H9 (cell line): ENCODE measurements around the gene ARID1A. TPM values are rescaled to one million over a fixed set of nuclear protein-coding genes. Genes with fewer than 3 reads are reported as not detected.

Source experiments
- DNase-seq: peaks from one replicate; pipeline ENCODE4 v3.0.0-alpha.2; 2017
- H2AFZ ChIP-seq: one replicate; pipeline ENCODE4 v1.6.1; 2013; ENCODE audit warnings: mild to moderate bottlenecking, low read length, control low read depth, moderate library complexity
- H2AK5ac ChIP-seq: 2 replicates; pipeline ENCODE4 v1.6.1; 2013; ENCODE audit warnings: low read length, control low read depth, mixed read lengths; ENCODE audit not compliant: insufficient read length
- H2BK120ac ChIP-seq: one replicate; pipeline ENCODE4 v1.6.1; 2013; ENCODE audit warnings: low read depth, mild to moderate bottlenecking, low read length, control low read depth, inconsistent platforms; ENCODE audit not compliant: poor library complexity, severe bottlenecking
- H2BK12ac ChIP-seq: 2 replicates; pipeline ENCODE4 v1.6.1; 2013; ENCODE audit warnings: low read length, control low read depth, mixed read lengths, low read depth; ENCODE audit not compliant: insufficient read length
- H2BK15ac ChIP-seq: 2 replicates; pipeline ENCODE4 v1.6.1; 2013; ENCODE audit warnings: low read depth, low read length, control low read depth
- H2BK20ac ChIP-seq: one replicate; pipeline ENCODE4 v1.6.1; 2013; ENCODE audit warnings: low read depth, mild to moderate bottlenecking, low read length, control low read depth, inconsistent platforms; ENCODE audit not compliant: poor library complexity, severe bottlenecking
- H2BK5ac ChIP-seq: 2 replicates; pipeline ENCODE4 v1.6.1; 2013; ENCODE audit warnings: low read length, control low read depth, mixed read lengths; ENCODE audit not compliant: insufficient read length
- H3K14ac ChIP-seq: 2 replicates; pipeline ENCODE4 v1.6.1; 2013; ENCODE audit warnings: low read length, control low read depth; ENCODE audit not compliant: insufficient read depth
- H3K18ac ChIP-seq: 2 replicates; pipeline ENCODE4 v1.6.1; 2013; ENCODE audit warnings: low read depth, mild to moderate bottlenecking, mixed read lengths, low read length, control low read depth; ENCODE audit not compliant: insufficient read length
- H3K23ac ChIP-seq: 2 replicates; pipeline ENCODE4 v1.6.1; 2013; ENCODE audit warnings: low read length, control low read depth, mixed read lengths, low read depth; ENCODE audit not compliant: insufficient read length
- H3K23me2 ChIP-seq: 2 replicates; pipeline ENCODE4 v1.6.1; 2013; ENCODE audit warnings: low read depth, mild to moderate bottlenecking, mixed read lengths, low read length, control low read depth; ENCODE audit not compliant: insufficient read length, poor library complexity, severe bottlenecking
- H3K27ac ChIP-seq: 2 replicates; pipeline ENCODE4 v1.5.1; 2013; ENCODE audit warnings: low read length, control low read depth, mixed read lengths, low read depth; ENCODE audit not compliant: insufficient read length
- H3K27me3 ChIP-seq: 2 replicates; pipeline ENCODE4 v1.6.1; 2013; ENCODE audit warnings: low read length, control low read depth, inconsistent platforms; ENCODE audit not compliant: insufficient read depth
- H3K4ac ChIP-seq: 2 replicates; pipeline ENCODE4 v1.6.1; 2013; ENCODE audit warnings: low read depth, mild to moderate bottlenecking, control low read depth, inconsistent platforms, low read length, moderate library complexity
- H3K4me1 ChIP-seq: 2 replicates; pipeline ENCODE4 v1.6.1; 2013; ENCODE audit warnings: low read length, control low read depth, inconsistent platforms; ENCODE audit not compliant: insufficient read depth
- H3K4me2 ChIP-seq: 2 replicates; pipeline ENCODE4 v1.6.1; 2013; ENCODE audit warnings: low read length, control low read depth, mixed read lengths; ENCODE audit not compliant: insufficient read length, insufficient read depth
- H3K56ac ChIP-seq: 2 replicates; pipeline ENCODE4 v1.6.1; 2013; ENCODE audit warnings: low read depth, mild to moderate bottlenecking, mixed read lengths, low read length, control low read depth; ENCODE audit not compliant: insufficient read length
- H3K79me1 ChIP-seq: 2 replicates; pipeline ENCODE4 v1.6.1; 2013; ENCODE audit warnings: low read depth, mild to moderate bottlenecking, moderate library complexity, low read length, control low read depth, inconsistent platforms; ENCODE audit not compliant: insufficient read depth, poor library complexity, severe bottlenecking
- H3K79me2 ChIP-seq: 2 replicates; pipeline ENCODE4 v1.6.1; 2013; ENCODE audit warnings: low read length, control low read depth, inconsistent platforms; ENCODE audit not compliant: insufficient read depth
- H3K9ac ChIP-seq: 2 replicates; pipeline ENCODE4 v1.6.1; 2013; ENCODE audit warnings: low read length, control low read depth, mixed read lengths; ENCODE audit not compliant: insufficient read length; ENCODE audit errors: extremely low read depth
- H3K9me3 ChIP-seq: one replicate; pipeline ENCODE4 v1.6.1; 2013; ENCODE audit warnings: low read depth, low read length, inconsistent platforms; ENCODE audit not compliant: control insufficient read depth
- H3T11ph ChIP-seq: one replicate; pipeline ENCODE4 v1.6.1; 2013; ENCODE audit warnings: mild to moderate bottlenecking, low read length, control low read depth, inconsistent platforms
- H4K20me1 ChIP-seq: one replicate; pipeline ENCODE4 v1.6.1; 2013; ENCODE audit not compliant: control insufficient read depth, insufficient read length, insufficient read depth
- H4K5ac ChIP-seq: 2 replicates; pipeline ENCODE4 v1.6.1; 2013; ENCODE audit warnings: low read depth, mild to moderate bottlenecking, mixed read lengths, low read length, control low read depth; ENCODE audit not compliant: insufficient read length
- H4K8ac ChIP-seq: replicated peaks from 2 replicates; pipeline ENCODE4 v1.6.1; 2013; ENCODE audit warnings: low read length, control low read depth, mixed read lengths, low read depth; ENCODE audit not compliant: insufficient read length
- H4K91ac ChIP-seq: 2 replicates; pipeline ENCODE4 v1.6.1; 2013; ENCODE audit warnings: low read depth, mild to moderate bottlenecking, moderate library complexity, mixed read lengths, low read length, control low read depth; ENCODE audit not compliant: insufficient read length
- H3K27ac Mint-ChIP-seq, 3 experiments: 2 replicates in 2 of 3; 3 replicates in 1 of 3; pipeline ENCODE4 v1.8.0; 2020 to 2021; ENCODE audit warnings: mixed read lengths in 3 of 3, mild to moderate bottlenecking in 1 of 3, moderate library complexity in 1 of 3
- H3K27me3 Mint-ChIP-seq: 2 replicates; pipeline ENCODE4 v1.8.0; 2021; ENCODE audit warnings: low read depth, mild to moderate bottlenecking, moderate library complexity, mixed read lengths
- H3K36me3 Mint-ChIP-seq, 3 experiments: 2 replicates in 2 of 3; 3 replicates in 1 of 3; pipeline ENCODE4 v1.8.0; 2020 to 2021; ENCODE audit warnings: low read depth in 3 of 3, mixed read lengths in 3 of 3; ENCODE audit not compliant: insufficient read depth in 1 of 3
- H3K4me1 Mint-ChIP-seq, 2 experiments: 2 replicates each; pipeline ENCODE4 v1.8.0; 2020; ENCODE audit warnings: mixed read lengths in 2 of 2
- H3K4me3 Mint-ChIP-seq, 2 experiments: 2 replicates in 1 of 2; 3 replicates in 1 of 2; pipeline ENCODE4 v1.8.0; 2020 to 2021; ENCODE audit warnings: mild to moderate bottlenecking in 2 of 2, mixed read lengths in 2 of 2, moderate library complexity in 1 of 2
- H3K9me3 Mint-ChIP-seq, 2 experiments: 2 replicates in 1 of 2; 3 replicates in 1 of 2; pipeline ENCODE4 v1.8.0; 2020; ENCODE audit warnings: mild to moderate bottlenecking in 2 of 2, mixed read lengths in 2 of 2, moderate library complexity in 1 of 2
- CTCF ChIP-seq: fragments of 200-600 bp; sonication (generic); conservative IDR thresholded peaks from 3 replicates; pipeline ENCODE4 v1.8.0; 2021; ENCODE audit warnings: antibody characterized with exemption, mild to moderate bottlenecking
- WGBS: extraction: QIAGEN DNeasy Blood & Tissue Kit; methylation state at CpG from one replicate; pipeline ENCODE4 v1.1.7; 2013; ENCODE audit warnings: missing lambda C conversion rate, low lambda C conversion rate, mixed read lengths; ENCODE audit not compliant: insufficient read length; ENCODE audit errors: extremely low coverage; 5-methylcytosine and 5-hydroxymethylcytosine counted together
- total RNA-seq: library from RNA; stranded (reverse); gene quantifications from 2 replicates; pipeline ENCODE4 v1.2.1, GENCODE V29; 2021

ARID1A gene
- total RNA-seq, 1 experiment from 2014 or later, result 147 TPM

GRCh38 chr1:26743426-26744059 lies 47.7 kb downstream of the ARID1A start:
- no peaks in the 10 kb centered on the region for H3K9me3 Mint-ChIP-seq
- Histone ChIP-seq H3K56ac (no peak overlapping the region), H3K9me3 (no peaks in the 10 kb centered on the region), H3K23me2 (no peaks in the 10 kb centered on the region), H2BK20ac (no peak overlapping the region), H2AK5ac (no peak overlapping the region), H4K20me1 (no peaks in the 10 kb centered on the region), H2BK5ac (no peak overlapping the region), H3K9ac (no peak overlapping the region), H3T11ph (no peak overlapping the region), H4K5ac (no peak overlapping the region), H2BK12ac (no peak overlapping the region), H3K14ac (no peak overlapping the region), H3K4me2 (no peak overlapping the region), H3K18ac (no peak overlapping the region), H2BK15ac (no peak overlapping the region), H2AFZ (no peak overlapping the region), H3K4me1 (peaks cover 4% of the 10 kb centered on the region), H3K23ac (no peak overlapping the region), H3K27ac (no peak overlapping the region), H4K91ac (no peak overlapping the region), H3K79me2 (no peaks in the 10 kb centered on the region; the same call in 1 of the 2 replicates), H3K27me3 (no peaks in the 10 kb centered on the region), H4K8ac (no peak overlapping the region), H3K79me1 (peaks cover 6% of the 10 kb centered on the region), H3K4ac (no peak overlapping the region), H2BK120ac (no peak overlapping the region)
- no peak overlapping the region for H3K4me3 Mint-ChIP-seq
- WGBS, result no CpG with 5 or more reads among the region's 8 CpGs
- H3K27me3 Mint-ChIP-seq, result no peaks in the 10 kb centered on the region
- TF ChIP-seq CTCF, result no peak
- H3K27ac Mint-ChIP-seq, result peak overlapping the region; percentile 35 to 67 (median 50); a peak in 5 of 7 replicates
- H3K36me3 Mint-ChIP-seq, result peaks cover 20 to 88% (median 78%) of the 10 kb centered on the region in 3 experiments; a peak in 6 of 7 replicates
- DNase-seq, result no peak
- peaks cover 5 to 23% of the 10 kb centered on the region in 2 experiments for H3K4me1 Mint-ChIP-seq
